ENCODE results near the gene RNF6.
"Not testable (repeated sequence)": the region's sequence is repeated elsewhere in the genome, so short reads cannot be mapped to it uniquely, and the experiment has no call there.

The RNF6 gene

DNA sequence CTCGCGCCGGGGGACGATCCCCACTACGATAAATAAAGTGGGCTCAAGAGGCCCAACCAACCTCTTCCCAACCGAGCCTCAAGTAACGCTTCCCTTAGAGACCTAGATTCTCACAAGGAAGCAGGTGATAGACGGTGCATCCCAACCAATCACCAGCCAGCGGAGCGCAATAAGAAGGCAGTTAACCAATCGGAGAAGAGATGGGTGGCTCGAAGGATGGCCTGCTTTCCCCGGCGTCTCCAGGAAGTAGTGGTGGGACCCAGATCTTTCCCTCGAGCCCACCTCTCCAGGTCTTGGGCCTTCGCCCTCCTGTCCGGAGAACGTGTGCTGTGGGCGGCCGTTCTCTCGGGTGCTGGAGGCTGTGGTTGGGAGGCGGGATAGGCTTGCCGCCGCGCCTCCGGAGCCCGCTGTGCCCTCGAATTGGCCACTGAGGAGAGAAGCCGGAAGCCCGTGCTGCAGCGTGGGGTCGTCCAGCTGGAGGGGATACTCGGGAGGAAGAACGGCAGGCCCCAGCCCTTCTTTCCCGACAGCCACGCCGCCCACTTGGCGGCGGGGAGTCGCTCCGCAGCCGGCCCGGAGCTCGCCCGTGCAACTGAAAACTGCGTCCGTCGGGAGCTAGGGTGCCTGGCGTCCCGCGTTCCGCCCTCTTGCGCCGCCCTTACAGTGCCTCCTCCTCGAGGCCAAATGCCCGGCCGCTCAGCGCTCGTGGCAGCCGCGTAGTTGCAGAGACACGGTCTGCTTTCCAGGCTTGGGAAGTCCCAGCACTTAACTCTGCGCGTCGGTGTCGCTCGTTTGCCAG, at the start of gene RNF6:
TSS of gene RNF6 (minus strand) at position 594 of the 799 bp plus-strand sequence. CDS start 2,665 bp downstream, outside the sequence.
- DNase-seq = peak; percentile 84

DNA sequence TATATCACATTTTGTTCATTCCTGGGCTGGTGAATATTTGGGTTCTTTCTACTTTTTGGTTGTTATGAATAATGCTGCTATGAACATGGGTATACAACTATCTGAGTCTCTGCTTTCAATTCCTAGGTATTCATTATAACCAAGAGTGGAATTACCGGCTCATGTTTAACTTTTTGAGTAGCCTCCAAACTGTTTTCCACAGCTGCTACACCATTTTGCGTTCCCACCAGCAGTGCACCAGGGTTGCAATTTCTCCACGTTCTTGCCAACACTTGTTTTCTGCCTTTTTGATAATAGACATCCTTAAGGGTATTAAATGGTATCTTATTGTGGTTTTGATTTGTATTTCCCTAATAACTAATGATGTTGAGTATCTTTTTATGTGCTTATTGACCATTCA, 48.6 kb upstream of the RNF6 start:
- DNase-seq = no peak

DNA sequence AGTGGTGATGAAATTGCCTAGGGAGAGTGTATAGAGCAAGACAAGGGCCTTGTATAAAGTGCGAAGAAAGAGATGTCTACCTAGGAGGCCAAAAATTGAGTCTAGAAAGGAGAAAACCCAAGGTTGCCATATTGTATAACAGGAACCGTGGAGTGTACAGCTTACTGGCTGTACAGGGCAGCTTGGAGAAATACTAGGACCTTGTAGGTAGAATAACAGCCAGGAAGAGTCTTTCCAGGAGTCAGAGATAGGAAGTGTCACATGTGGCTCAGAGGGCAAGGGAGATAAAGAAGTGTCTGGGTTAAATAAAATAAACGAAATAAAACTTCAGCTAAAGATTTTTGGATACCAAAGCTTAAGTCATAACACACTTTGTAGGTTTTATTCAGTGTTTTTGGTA, 44.2 kb upstream of the RNF6 start:
- no peak for DNase-seq

DNA sequence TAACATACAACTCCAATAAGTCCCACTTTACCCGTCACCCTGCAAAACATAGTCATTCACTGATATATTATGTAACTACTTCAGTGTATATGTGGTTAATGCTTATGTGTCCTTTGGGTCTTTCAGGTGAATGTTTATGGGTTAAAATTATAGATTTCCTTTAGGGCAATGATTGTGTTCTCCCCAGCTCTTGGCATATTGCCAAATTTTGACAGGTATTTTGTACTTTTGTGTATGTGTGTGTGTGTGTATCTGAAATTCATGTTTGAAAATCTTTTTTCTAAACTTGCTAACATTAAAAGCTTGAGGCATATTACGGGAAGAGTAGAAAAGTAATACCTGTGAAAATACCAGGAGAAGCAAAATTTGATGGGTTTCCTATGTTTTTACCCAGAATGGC, 40.0 kb upstream of the RNF6 start:
- no peak for DNase-seq

DNA sequence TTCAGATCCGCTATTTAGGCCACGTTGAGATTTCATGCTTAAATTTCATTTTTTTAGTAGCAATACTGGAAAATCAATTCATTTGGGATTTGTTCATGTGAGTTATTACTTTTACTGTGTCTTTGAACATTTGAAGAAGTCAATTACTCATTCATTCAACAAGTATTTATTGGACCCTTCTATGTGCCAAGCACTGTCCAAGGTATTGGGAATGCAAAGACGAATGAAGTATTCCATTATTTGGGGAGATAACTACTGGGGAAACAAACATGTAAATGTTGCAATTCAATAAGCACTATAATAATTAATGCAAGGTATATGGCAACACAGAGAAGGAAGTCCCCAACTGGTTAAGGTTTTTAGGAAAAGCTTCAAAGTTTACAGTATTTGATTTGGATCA, 37.5 kb upstream of the RNF6 start:
- DNase-seq = no peak

DNA sequence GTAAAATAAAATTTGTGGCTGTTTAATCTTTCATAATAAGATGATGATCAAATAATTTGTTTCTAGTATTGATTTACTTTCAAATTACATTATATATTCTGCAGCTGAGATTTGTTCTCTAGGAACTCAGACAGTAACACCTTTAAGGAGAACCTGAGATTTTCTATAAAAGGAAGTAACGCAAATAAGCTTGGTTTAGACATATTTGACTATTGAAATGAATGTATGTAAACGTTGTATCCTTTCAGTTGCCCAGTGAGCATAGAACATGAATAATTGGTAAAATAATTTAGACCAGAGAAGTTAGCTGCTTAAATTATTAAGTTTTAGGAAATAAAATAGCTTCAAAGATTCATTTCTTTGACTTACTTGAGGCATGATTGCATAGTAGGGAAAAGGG, 34.9 kb upstream of the RNF6 start:
- no peak for DNase-seq

DNA sequence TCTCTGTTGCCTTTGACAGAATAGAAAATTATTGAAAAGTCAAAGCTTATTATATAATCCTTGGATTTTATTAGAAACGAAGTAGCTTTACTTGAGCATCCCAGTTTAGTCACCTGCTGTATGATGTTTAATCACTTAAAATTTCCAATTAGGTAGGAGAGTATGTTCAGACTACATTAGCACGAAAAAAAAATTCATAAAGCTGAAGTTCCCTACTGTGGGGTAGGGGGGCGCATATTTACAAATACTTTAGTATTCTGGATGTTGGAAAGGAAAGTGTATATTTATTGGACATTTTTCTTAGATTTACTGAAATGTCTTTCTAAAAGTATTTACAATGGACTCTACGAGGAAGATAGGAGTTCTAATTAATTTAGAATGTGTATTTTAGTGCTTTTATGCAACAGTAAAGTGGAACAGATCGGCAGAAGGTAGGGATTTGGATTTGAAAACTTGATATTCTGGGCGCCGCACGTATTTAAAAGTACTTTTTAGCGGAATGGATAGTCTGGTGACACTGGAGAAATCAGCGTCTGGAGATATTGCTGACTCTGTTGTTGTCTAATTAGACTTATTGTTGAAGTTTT, 33.7 kb upstream of the RNF6 start:
- no peak for DNase-seq

DNA sequence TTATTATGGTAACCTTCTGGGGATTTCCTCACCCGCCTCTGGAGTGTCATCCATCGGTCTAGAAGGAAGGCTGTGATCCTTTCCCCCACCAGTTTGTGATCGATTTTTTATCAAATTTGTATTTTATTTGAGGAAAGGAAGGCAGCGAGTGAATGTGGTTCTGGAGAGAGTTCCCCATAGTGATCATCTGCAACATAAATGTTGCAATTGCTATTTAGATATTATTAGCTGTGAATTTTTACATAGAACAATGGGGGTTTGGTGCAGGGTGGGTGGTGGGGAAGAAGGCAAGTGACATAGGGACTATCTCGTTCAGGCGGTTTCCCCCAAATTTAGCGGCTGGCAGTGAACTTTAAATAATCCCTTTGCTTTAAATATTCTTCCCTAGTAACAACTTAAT, 33.0 kb upstream of the RNF6 start:
- no peak for DNase-seq

DNA sequence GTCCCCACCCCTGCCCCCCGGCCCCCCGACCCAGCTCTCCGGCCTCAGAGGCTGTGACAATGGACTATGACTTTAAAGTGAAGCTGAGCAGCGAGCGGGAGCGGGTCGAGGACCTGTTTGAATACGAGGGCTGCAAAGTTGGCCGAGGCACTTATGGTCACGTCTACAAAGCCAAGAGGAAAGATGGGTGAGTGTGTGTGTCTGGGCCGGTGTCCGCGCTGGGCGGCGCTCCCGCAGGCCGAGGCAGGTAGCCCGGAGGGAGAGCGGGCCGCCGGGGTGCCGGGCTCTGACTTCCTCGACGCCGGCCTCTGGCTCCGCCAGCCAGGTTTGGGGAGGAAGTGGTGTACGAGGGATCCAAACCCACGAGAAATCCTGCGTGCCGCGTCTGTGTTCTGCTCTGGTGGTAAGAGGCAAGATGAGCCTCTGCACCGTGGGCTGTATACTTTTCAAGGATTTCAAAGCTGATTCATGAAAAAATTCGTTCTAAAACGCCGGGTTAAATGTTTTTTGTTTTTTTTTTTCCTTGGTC, 32.5 kb upstream of the RNF6 start:
- DNase-seq = peak; percentile 57

DNA sequence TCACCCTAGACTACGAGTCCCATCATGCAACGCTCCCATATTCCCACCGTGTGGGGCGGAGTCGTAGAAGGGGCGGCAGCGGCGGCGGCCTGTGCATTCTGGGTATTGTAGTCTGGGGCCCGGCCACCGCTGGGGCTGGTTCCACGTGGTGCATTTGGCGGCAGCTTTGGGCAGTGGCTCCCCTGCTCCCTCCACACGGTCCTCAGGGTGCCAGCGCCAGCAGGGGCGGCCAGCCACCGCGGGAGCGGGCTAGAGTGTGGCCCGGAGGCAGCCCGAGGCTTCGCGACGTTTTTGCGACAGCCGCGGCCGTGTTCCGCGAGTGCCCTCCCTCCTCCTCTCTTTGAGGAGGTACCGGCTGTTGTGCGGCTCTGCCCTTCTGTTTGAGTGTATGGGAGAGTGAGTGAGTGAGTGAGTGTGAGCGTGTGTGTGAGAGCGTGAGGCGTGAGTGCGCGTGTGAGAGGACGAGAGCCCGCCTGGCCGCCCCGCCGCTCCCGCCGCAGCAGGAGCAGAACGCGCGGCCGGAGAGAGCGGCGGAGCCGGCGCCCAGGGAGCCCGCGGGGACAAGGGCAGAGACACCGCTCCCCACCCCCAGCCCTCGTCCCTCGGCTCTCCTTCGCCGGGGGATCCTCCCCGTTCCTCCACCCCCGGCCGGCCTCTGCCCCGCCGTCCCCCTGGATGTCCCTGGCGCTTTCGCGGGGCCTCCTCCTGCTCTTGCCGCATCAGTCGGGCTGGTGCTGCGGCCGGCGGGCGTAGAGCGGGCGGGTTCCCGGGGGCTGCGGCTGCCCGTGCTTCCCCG, 31.9 kb upstream of the RNF6 start, which contains the start of gene CDK8:
TSS of gene CDK8 (plus strand) at position 343 of the 796 bp plus-strand sequence. CDS start 513 bp downstream, outside the sequence.
- DNase-seq = peak; percentile 89

DNA sequence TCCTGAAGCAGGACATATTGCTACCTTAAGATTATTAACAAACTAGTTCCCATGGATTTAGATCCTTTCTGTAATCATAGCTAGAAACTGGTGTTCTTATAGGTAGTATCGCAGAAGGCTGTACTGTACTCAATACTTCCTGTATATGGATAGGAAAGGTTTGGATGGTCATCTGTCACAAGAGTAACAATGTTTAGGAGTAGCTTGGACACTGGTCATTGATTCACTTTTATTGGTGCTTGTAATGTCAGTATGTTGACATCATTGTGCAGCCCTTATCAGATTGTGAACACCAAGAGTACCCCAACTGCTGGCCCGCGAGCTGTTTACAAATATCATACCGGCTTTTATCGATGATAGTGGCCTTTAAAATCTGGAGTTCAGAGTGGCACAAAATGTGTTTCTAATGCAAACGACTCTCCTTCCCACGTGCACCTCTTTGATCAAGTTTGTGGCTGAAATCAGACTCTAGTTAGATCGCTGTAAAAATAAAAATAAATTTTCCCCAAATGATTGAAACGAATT, 31.2 kb upstream of the RNF6 start:
- no peak for DNase-seq

DNA sequence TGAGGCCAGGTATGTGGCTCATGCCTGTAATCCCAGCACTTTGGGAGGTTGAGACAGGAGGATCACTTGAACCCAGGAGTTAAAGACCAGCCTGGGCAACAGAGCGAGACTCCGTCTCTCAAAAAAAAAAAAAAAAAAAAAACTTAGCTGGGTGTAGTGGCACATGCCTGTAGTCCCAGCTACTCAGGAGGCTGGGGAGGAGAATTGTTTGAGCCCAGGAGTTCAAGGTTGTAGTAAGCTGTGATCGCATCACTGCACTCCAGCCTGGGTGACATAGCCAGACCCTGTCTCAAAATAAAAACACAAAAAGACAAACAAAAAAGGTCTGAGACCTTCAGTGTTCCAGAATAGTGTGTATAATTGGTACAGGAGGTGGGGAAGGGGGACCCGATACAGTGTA, 29.9 kb upstream of the RNF6 start:
- not testable (repeated sequence) for DNase-seq

DNA sequence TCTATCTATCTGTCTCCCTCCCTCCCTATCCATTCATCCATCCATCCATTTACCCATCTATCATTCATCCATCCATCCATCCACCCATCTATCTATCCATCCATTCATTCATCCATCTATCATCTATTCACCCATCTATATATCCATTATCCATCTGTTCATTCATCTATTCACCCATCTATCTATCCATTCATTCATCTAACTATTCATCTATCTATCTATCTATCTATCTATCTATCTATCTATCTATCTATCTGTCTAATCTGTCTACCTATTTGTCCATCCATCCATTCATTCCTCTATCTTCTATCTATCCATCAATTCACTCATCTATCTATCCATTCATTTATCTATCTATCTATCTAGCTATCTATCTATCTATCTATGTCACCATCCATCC, 27.4 kb upstream of the RNF6 start:
- no peak for DNase-seq

DNA sequence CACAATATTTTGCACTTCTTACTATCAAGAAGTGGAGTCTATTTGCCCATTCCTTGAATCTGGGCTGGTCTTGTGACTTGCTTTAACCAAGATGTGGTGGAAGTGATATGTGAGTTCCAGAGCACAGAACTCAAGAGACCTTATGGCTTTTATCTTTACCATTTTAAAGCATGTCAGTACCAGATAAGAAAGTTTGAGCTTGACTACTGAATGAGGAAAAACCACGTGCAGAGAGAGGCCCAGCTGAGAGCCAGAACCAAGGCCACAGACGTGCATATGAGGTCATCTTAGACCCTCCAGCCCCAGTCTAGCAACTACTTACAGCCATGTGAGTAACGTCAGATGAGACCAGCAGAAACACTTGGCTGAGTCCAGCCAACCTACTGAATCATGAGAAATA, 25.5 kb upstream of the RNF6 start:
- DNase-seq = no peak

DNA sequence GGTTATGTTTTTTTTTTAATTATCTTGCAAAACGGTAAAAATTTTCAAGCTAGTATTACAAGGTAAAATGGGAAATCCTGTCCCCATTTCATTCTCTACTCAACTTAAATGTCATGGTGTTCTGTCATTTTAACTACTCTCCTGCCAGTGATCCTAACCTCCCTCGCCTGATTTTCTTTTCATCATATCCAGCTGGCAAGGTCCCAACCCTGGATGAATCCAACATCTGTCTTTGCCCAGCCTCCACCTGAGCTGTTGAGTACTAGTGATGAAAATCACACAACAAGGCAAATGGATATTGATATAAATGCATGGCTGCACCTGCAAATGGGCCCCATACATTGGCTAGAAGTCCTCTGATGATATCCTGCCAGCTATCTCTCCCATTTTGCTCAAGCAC, 24.9 kb upstream of the RNF6 start:
- no peak for DNase-seq

DNA sequence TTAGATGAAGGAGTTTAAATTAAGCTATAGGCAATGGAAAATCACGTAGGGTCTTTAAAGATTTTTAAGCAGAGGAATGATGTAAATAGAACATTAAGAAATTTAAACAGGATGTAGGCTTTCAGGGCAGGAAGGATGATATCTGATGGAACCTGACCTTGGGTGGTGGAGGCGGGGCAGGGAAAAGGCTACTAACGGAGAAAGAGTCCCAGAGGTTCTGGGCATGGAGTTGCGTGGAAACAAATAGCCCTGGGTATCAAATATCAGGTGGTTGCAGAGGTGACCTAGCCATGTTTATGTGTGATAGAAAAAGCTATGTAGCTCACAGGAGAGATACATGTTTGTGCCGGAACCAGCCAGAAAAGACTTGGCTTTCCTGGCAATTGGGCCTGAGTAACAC, 24.0 kb upstream of the RNF6 start:
- no peak for DNase-seq

DNA sequence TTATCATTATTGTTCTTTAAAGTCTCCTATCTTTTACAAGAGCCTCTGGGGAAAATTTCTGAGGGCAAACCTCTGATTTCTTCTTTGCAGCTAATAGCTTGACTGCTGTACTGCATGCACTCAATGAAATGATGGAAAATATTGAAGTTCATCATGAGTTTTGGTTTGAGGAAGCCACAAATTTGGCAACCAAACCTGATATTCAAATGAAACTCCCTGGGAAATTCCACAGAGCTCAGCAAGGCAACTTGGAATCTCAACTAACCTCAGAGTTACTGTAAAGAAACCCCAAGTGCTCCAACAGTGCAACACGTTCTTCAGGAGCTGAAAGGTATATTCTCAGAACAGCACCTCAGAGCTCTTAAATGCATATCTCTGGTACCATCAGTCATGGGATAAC, 14.2 kb upstream of the RNF6 start:
- DNase-seq = no peak

DNA sequence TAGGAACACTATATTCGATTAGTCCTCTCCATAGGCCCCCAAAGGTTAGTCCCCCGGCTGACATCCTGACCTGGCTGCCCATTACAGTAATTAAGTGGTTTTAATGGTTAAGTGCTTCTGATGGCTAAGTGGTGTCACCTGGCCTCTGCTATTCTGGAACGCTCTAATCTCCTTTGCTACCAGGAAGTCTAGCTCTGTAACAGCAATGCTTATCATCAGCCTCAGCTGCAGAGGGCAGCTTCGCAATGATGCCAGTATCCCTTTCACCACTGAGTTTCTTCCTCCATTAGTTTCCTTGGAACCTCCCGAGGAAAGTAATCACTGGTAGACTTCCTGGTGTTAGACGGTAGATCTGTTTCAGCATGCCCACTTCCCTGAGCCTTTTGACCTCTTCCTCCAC, 8.6 kb upstream of the RNF6 start:
- no peak for DNase-seq

DNA sequence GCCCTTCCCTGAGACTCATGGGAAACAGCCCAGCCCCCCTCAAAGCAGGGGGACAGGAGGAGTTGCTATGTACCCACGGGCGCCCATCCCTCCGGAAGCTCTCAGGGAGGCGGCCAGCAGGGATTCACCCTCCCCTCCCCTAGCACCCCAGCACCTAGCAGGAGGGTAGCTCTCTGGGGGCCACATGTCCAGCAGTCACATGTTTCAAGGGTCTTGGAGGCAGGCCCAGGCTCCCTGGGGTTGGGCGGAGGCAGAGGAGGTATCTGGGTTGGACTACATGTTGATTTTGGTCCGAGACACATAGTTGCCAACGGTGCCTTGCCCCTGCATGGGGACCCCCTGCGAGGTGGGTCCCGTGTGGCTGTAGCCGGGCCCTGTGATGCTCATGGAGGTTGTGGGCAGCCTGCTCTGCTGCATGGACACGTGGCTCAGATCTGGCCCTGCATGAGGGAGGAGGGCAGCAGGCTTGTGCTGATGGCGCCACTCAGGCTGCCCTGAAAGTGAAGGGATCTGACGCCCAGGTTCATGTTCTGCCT, 7.0 kb upstream of the RNF6 start:
- DNase-seq = no peak

DNA sequence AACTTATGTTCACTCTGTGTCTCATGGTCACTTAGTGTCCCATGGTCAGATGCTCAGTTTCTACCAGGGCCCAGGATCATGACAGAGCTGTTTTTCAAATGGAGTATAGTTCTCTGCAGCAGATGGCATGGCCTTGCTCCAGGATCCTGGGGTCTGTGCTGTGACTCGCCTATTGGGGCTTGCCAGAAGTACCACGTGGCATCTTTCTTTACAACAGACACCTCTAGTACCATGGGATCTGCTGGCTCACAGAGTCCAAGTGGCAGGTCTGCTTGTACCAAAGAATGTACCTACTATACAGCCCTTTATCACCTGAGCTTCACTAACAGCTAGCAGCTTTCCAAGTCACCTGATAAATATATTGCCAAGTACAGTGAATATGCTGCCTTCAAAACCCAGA, 6.0 kb upstream of the RNF6 start:
- no peak for DNase-seq

DNA sequence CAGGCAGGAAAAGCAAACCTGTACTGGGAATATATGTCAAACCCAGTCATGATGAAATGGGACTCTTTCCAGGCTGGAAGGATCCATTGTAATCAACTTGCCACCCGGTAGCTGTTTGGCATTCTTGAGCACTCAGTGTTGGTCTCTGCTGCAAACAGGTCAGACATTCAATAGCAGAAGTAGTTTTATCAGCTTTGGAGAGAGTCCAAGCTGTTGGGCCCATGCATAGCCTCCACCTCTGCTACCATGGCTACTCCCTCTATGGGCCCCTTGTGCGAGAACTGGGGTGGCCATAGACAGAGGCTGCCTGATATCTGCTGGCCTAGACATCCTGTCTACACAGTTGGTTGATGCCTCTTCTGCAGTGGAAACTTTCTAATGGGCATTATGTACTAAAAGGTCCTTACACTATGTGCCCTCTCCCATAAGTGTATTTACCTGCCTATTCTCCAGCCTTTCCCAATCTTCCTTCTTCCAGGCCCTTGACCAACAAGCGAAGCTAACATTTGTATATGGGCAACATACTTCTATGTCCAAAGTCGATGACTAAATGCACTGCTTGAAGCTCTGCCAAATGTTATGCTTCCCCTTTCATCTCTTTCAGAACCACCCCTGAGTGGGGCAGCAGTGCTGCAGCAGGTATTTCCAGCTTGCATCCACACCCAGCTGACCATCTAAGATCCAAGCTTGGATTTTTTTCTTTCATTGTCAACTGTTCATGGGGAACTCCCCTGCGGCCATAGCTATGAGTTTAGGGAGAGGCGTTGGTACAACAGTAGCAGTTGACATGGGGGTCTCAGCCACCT, 5.3 kb upstream of the RNF6 start:
- no peak for DNase-seq
